ENCODE data around the gene MAPK7. TPM values are rescaled to one million over a fixed set of nuclear protein-coding genes. Genes with fewer than 3 reads are reported as not detected.

MAPK7 gene
- total and polyA plus RNA-seq, 2 donors (not counting 1 experiment from before 2014, with no cell fraction given), result 12.8 to 18.8 TPM

GRCh38 chr17:19338031-19338990, 40.0 kb upstream of the MAPK7 start:
- Histone ChIP-seq H3K36me3 (ENCODE audit: control insufficient read depth, insufficient read depth, low read length) (peaks cover 11% of the 10 kb centered on the region), H3K4me1 (ENCODE audit: control insufficient read depth, extremely low read depth, insufficient read depth, low read length) (peaks cover 12% of the 10 kb centered on the region), H3K9ac (ENCODE audit: insufficient read depth, low read length) (no peak overlapping the region), H3K4me2 (ENCODE audit: extremely low read depth, insufficient read depth, low read length) (no peak overlapping the region), H4K20me1 (ENCODE audit: control insufficient read depth, extremely low read depth, insufficient read depth, low read length) (no peaks in the 10 kb centered on the region), H3K79me2 (ENCODE audit: control insufficient read depth, insufficient read depth, low read length) (no peaks in the 10 kb centered on the region), H2AFZ (ENCODE audit: low read length) (no peak overlapping the region), H3K27me3 (ENCODE audit: control insufficient read depth, insufficient read depth, low read length) (no peaks in the 10 kb centered on the region), H3K9me3 (ENCODE audit: control insufficient read depth, insufficient read depth, low read depth, low read length) (no peaks in the 10 kb centered on the region), H3K27ac (ENCODE audit: insufficient read depth, low read length) (no peak overlapping the region), H3K4me3 (replicated peaks in 1 of 4; ENCODE audit: control extremely low read depth in 1 of 4, insufficient read depth in 1 of 4, low read depth in 3 of 4, low read length in 4 of 4) (no peak overlapping the region)
- DNase-seq (ENCODE audit: low read depth in 2 of 2), result peak; percentile 21 to 53
- TF ChIP-seq EZH2 (IDR thresholded peaks at IDR 0.05; ENCODE audit: low read length, missing control alignments), result no peak
- peak; percentile 36 to 60 for TF ChIP-seq CTCF (conservative IDR thresholded peaks at IDR 0.05 in 1 of 2, IDR thresholded peaks at IDR 0.05 in 1 of 2; ENCODE audit: low read depth in 1 of 2, low read length in 2 of 2)

- DNase-seq (ENCODE audit: low read depth in 2 of 2), result peak in 1 of 2 donors; percentile 51
- Histone ChIP-seq H3K9me3 (ENCODE audit: control insufficient read depth, insufficient read depth, low read depth, low read length) (no peaks in the 10 kb centered on the region), H3K4me1 (ENCODE audit: control insufficient read depth, extremely low read depth, insufficient read depth, low read length) (peaks cover 12% of the 10 kb centered on the region)
These were observed 38.9 kb upstream of the MAPK7 start for GRCh38 chr17:19339341-19339815.

More at GRCh38 chr17:19339341-19339815, 38.9 kb upstream of the MAPK7 start:
- TF ChIP-seq EZH2 (IDR thresholded peaks at IDR 0.05; ENCODE audit: low read length, missing control alignments) (no peak), CTCF (conservative IDR thresholded peaks at IDR 0.05 in 1 of 2, IDR thresholded peaks at IDR 0.05 in 1 of 2; ENCODE audit: low read depth in 1 of 2, low read length in 2 of 2) (no peak)
- no peaks in the 10 kb centered on the region for H3K27me3 ChIP-seq (ENCODE audit: control insufficient read depth, insufficient read depth, low read length)
- H3K4me2 ChIP-seq (ENCODE audit: extremely low read depth, insufficient read depth, low read length), result no peak overlapping the region
- no peak overlapping the region for H2AFZ ChIP-seq (ENCODE audit: low read length)
- H3K27ac ChIP-seq (ENCODE audit: insufficient read depth, low read length), result no peak overlapping the region
- H4K20me1 ChIP-seq (ENCODE audit: control insufficient read depth, extremely low read depth, insufficient read depth, low read length), result no peaks in the 10 kb centered on the region
- peaks cover 3% of the 10 kb centered on the region for H3K36me3 ChIP-seq (ENCODE audit: control insufficient read depth, insufficient read depth, low read length)
- H3K79me2 ChIP-seq (ENCODE audit: control insufficient read depth, insufficient read depth, low read length), result no peaks in the 10 kb centered on the region
- no peak overlapping the region for H3K4me3 ChIP-seq (replicated peaks in 1 of 4; ENCODE audit: control extremely low read depth in 1 of 4, insufficient read depth in 1 of 4, low read depth in 3 of 4, low read length in 4 of 4)
- no peak overlapping the region for H3K9ac ChIP-seq (ENCODE audit: insufficient read depth, low read length)

All from fibroblast of lung (primary cell).